Psoas muscle (tissue), 8 donors: ENCODE results near the gene DRICH1. TPM values are rescaled to one million over a fixed set of nuclear protein-coding genes. Genes with fewer than 3 reads are reported as not detected.

Source experiments
- ATAC-seq, 4 donors: fragments of 200-7000 bp; cut with Tn5 transposase; one replicate each; pipeline ENCODE4 v1.9.1; 2020; ENCODE audit warnings: moderate library complexity in 3 of 4, mild to moderate bottlenecking in 2 of 4
- DNase-seq, 2 donors: peaks; one replicate each; pipeline ENCODE4 v3.0.0-alpha.2; 2020
- H3K27ac ChIP-seq: fragments of 200-600 bp; one replicate; pipeline ENCODE4 v1.8.0; 2022
- H3K27me3 ChIP-seq, 3 donors: fragments of 200-600 bp in 1 of 3; one replicate each; pipeline versions ENCODE4 v1.6.1 to v1.8.0; 2013 to 2022; ENCODE audit warnings: low read length in 2 of 3, mild to moderate bottlenecking in 2 of 3, moderate library complexity in 1 of 3; ENCODE audit not compliant: insufficient read depth in 3 of 3
- H3K36me3 ChIP-seq, 2 donors: fragments of 200-600 bp in 1 of 2; one replicate each; pipeline versions ENCODE4 v1.6.1 to v1.8.0; 2013 to 2022; ENCODE audit warnings: low read depth in 1 of 2, mild to moderate bottlenecking in 1 of 2, moderate library complexity in 1 of 2; ENCODE audit not compliant: insufficient read depth in 1 of 2
- H3K4me1 ChIP-seq: fragments of 200-600 bp; one replicate; pipeline ENCODE4 v1.8.0; 2022
- H3K4me3 ChIP-seq: fragments of 200-600 bp; one replicate; pipeline ENCODE4 v1.8.0; 2022; ENCODE audit warnings: mild to moderate bottlenecking
- H3K9me3 ChIP-seq: fragments of 200-600 bp; one replicate; pipeline ENCODE4 v1.8.0; 2022
- WGBS, 3 donors: extraction: QIAGEN DNeasy Blood & Tissue Kit; methylation state at CpG; one replicate each; pipeline versions ENCODE4 v1.1.6 to v1.1.7; 2013; 5-methylcytosine and 5-hydroxymethylcytosine counted together
- intact Hi-C, 2 donors: fragments of 100-400 bp; cut with DNase I; formaldehyde crosslinking; loops; one replicate each; pipeline versions ENCODE4 v1.11.0 to v1.14.2; 2022
- polyA plus RNA-seq, 3 donors: library from polyadenylated mRNA; stranded (reverse); fragments of 200-250 nt; gene quantifications; one replicate each; pipeline ENCODE4 v1.2.3, GENCODE V29; 2013
- total RNA-seq, 4 donors: library from RNA; stranded (reverse); fragmentation: NEBNext Ultra II Directional in 2 of 4; extraction: Animal tissue kit (Norgen Biotek cat#: 25700) in 2 of 4; gene quantifications; one replicate each; pipeline versions ENCODE4 v1.2.1 to v1.2.4, GENCODE V29; 2021 to 2023
- TF ChIP-seq, protein P1 (sequence below): fragments of 200-600 bp; IDR thresholded peaks from one replicate; pipeline ENCODE4 v1.8.0; 2022; ENCODE audit warnings: antibody characterized with exemption
- donor health status: healthy with polysubstance abuse.
- donor health status: DM: no; HTN: no; CAD: no; lungs with moderate emphysema.
- donor health status: Bipolar disorder and iron deficiency.
- donor health status: healthy.
- donor health status: DM: yes; HTN: yes; CAD: no.
- donor health status: DM: no; HTN: no; CAD: no.
- donor health status: DM: no; HTN: no; CAD: no.
- donor health status: DM: yes; HTN: yes; CAD: no.

DRICH1 gene
- total and polyA plus RNA-seq, 7 donors, result 0.03 to 0.21 (median 0.07) TPM; not detected in 4

DNA sequence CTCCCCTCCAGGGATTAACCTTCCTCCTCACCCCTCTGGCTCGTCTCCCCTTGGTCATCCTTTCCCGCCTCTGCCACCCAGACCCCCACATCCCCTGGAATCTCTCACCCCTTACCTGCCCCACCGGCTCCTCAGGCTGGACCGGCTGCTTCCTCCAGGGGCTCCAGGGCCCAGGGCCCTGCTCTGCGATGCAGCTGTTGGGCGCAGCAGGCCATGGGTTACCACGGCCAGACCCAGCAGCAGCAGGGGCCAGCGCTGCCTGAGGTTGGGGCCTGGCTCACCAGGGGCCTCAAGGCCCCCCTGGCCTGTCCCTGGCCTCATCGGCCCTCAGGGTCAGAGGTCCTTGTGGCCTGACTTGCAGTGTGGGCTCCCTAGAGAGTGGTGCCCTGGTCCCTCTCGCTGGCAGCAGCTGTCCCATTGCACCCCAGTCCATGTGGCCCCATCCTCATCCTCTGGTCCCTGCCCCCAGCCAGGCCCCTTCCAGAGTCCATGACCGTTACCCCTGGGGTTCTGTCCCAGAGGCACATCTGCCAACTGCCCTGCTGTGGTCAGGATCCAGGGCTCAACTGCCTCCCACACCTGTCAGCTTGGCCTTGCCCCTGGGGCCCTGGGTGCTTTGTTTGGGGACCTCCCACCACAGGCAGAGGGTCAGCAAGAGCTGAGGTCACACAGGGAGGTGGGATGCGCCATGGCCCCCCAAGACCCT is 52.1 kb downstream of the DRICH1 start, which contains the start of gene IGLL1:
IGLL1 (minus strand) TSS at position 421 of the 706 bp plus-strand sequence; CDS start at position 321, 100 bp downstream.
- ATAC-seq (peak in 1 of 4 donors; percentile 28), DNase-seq (no peak)
- WGBS, 3 donors, result 70 to 83% (median 76%) methylated on average over 12 of the region's 12 CpGs
- no peaks in the 10 kb centered on the region for H3K27me3 ChIP-seq
- TF ChIP-seq, protein P1, sequence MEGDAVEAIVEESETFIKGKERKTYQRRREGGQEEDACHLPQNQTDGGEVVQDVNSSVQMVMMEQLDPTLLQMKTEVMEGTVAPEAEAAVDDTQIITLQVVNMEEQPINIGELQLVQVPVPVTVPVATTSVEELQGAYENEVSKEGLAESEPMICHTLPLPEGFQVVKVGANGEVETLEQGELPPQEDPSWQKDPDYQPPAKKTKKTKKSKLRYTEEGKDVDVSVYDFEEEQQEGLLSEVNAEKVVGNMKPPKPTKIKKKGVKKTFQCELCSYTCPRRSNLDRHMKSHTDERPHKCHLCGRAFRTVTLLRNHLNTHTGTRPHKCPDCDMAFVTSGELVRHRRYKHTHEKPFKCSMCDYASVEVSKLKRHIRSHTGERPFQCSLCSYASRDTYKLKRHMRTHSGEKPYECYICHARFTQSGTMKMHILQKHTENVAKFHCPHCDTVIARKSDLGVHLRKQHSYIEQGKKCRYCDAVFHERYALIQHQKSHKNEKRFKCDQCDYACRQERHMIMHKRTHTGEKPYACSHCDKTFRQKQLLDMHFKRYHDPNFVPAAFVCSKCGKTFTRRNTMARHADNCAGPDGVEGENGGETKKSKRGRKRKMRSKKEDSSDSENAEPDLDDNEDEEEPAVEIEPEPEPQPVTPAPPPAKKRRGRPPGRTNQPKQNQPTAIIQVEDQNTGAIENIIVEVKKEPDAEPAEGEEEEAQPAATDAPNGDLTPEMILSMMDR, result no peak
- intact Hi-C loops, result no loop called here
- H3K4me3 ChIP-seq, result no peak within 1 kb of the TSS
- no peak within 1 kb of the TSS for H3K27ac ChIP-seq
- H3K4me1 ChIP-seq, result no peaks in the 10 kb centered on the region
- H3K9me3 ChIP-seq, result no peaks in the 10 kb centered on the region
- no peaks in the 10 kb centered on the region for H3K36me3 ChIP-seq

DNA sequence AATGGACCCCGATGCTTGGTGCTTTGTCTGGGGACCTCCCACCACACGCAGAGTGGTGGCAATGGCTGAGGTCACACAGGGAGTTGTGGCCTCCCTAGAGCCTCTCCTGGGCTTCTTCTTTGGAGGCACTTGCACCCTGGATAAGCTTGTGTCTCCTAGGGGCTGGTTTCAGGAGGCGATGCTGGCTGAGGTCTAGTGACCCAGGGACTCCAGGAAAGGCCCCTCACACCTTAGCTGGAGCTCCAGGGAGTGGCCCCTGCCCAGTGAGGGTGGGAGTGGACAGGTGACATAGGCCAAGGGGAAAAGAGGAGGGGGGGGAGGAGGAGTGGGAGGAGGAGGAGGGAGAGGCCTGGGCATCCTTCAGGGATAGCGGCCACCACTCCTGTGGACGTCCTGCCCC is 52.8 kb downstream of the DRICH1 start:
- no peak for DNase-seq
- H3K4me3 ChIP-seq, result no peak overlapping the region
- TF ChIP-seq, protein P1, result no peak
- no peaks in the 10 kb centered on the region for H3K9me3 ChIP-seq
- no peak overlapping the region for H3K27ac ChIP-seq
- H3K4me1 ChIP-seq, result no peaks in the 10 kb centered on the region
- 83 to 87% (median 85%) methylated on average over 5 of the region's 5 CpGs for WGBS, 3 donors
- ATAC-seq, result no peak
- no peaks in the 10 kb centered on the region for H3K27me3 ChIP-seq
- no peaks in the 10 kb centered on the region for H3K36me3 ChIP-seq
- intact Hi-C loops, result no loop called here

DNA sequence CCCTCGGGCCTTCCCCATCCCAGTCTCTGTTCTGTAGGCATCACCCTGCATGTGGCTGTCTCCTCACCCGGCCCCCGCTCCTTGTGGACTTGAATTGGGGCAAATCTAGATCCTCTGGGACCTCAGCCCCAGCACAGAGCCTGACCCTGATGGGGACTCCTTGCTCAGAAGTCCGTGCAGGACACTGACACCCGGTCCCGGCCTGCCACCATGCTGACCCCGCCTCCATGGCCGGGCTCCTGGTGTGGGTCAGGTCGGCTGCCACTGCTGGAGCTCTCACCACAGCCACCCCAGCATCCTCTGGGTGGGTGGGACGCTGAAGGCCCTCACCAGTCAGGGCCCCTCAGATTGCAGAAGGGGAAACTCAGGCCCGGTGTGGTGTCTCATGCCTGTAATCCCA is 53.8 kb downstream of the DRICH1 start:
- Histone ChIP-seq H3K4me3 (no peak overlapping the region), H3K27me3 (no peaks in the 10 kb centered on the region), H3K36me3 (no peaks in the 10 kb centered on the region), H3K4me1 (no peaks in the 10 kb centered on the region), H3K27ac (no peak overlapping the region), H3K9me3 (no peaks in the 10 kb centered on the region)
- WGBS, 3 donors, result 66 to 72% (median 72%) methylated on average over 11 of the region's 11 CpGs
- intact Hi-C loops, result no loop called here
- ATAC-seq (no peak), DNase-seq (no peak)
- TF ChIP-seq, protein P1, result no peak

- no peaks in the 10 kb centered on the region for H3K36me3 ChIP-seq
- ATAC-seq (no peak), DNase-seq (no peak)
- H3K9me3 ChIP-seq, result no peaks in the 10 kb centered on the region
- no peak overlapping the region for H3K4me3 ChIP-seq
- H3K27ac ChIP-seq, result no peak overlapping the region
- H3K27me3 ChIP-seq, result no peaks in the 10 kb centered on the region
- intact Hi-C loops, result no loop called here
- TF ChIP-seq, protein P1, result no peak
- H3K4me1 ChIP-seq, result no peaks in the 10 kb centered on the region
- 55 to 71% (median 62%) methylated on average over 5 of the region's 5 CpGs for WGBS, 3 donors
These were observed 55.4 kb downstream of the DRICH1 start for GRCh38 chr22:23576681-23577080.

GRCh38 chr22:23575601-23576000 is 56.5 kb downstream of the DRICH1 start:
- peak in 1 of 2 donors; percentile 3 for DNase-seq
- H3K27me3 ChIP-seq, result no peaks in the 10 kb centered on the region
- 93% methylated on average over 4 of the region's 4 CpGs for WGBS, 3 donors

More at GRCh38 chr22:23575601-23576000, 56.5 kb downstream of the DRICH1 start:
- Histone ChIP-seq H3K4me1 (no peaks in the 10 kb centered on the region), H3K27ac (no peak overlapping the region), H3K36me3 (no peaks in the 10 kb centered on the region), H3K4me3 (no peak overlapping the region), H3K9me3 (no peaks in the 10 kb centered on the region)
- no peak for ATAC-seq
- TF ChIP-seq, protein P1, result no peak
- intact Hi-C loops, result no loop called here
